GM19099 (cell line): Measurements from ENCODE around the gene ATAT1.

Experiments
- POLR2A ChIP-seq: IDR thresholded peaks from 3 replicates; pipeline ENCODE4 v1.6.1; 2011; ENCODE audit warnings: low read depth; ENCODE audit not compliant: insufficient read length; ENCODE audit errors: extremely low read depth

The ATAT1 gene

DNA sequence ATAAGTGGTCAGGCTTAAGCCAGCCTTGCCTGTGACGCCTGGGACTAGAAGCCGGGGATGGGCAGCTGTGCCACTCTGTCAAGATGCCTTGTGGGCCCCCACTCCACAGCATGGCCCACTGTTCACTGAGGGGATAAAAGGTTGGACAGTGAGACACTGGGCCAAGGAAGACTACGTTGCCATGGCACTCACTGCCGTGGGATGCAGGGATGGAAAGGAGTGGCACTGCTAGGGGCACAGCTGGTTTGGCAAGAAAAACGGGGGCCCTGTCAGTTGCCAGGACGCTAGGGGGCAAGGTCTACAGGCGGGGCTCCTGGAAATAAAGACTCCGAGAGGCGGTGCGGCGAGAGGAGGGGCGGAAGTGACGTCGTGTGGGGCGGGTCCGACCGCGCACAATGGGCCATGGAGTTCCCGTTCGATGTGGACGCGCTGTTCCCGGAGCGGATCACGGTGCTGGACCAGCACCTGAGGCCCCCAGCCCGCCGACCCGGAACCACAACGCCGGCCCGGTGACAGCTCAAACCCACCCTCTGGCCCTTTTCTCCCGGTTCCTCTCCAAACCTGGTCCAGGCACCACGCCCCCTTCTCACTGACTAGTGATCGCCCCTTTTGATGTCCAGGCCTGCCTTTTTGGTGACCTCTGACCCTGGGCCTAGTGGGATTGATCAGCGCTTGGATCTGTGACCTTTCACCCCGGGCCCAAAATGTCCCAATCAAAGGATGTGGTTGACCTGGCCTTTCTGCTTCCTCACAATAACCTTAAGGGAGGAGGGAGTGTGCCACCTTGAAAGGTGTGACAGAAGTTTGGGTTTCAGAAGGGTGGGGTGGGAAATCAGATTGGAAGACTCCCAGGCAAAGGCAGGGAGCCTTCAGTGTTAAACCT, at the start of gene ATAT1:
TSS of gene ATAT1 (plus strand) at position 391 of the 883 bp plus-strand sequence.
- TF ChIP-seq POLR2A: peak; percentile 72

DNA sequence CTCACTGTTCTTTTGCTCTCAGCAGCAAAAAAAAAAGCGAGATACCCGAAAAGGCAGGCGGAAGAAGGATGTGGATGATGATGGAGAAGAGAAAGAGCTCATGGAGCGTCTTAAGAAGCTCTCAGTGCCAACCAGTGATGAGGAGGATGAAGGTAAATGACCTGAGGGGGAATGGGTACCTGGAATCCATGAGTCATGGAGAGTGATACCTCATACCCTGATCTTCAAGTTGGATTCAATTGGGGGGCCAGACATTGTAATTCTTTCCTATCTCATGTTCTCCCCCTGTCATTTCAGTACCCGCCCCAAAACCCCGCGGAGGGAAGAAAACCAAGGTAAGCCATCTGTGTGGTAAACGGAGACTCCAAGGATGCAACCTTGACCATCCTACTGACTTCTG, 48.6 kb upstream of the ATAT1 start:
- no peak for TF ChIP-seq POLR2A

DNA sequence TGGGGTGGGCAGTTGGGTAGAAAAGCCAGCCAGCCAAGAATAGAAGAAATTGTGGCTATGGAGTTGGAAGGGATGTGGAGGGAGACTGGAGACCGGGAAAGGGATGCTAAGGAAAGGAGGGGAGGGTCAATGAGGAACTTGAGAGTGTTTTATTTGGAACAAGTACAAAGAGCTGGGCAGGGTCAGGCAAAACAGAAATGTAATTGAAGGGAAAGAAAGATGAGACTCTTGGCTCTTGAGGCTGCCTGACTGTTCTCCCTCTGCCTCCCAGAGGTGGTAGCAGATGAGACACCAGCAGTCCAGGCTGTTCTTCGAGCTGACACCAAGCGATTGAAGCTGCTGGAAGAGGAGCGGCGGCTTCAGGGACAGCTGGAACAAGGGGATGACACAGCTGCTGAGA, 42.8 kb upstream of the ATAT1 start:
- no peak for TF ChIP-seq POLR2A

DNA sequence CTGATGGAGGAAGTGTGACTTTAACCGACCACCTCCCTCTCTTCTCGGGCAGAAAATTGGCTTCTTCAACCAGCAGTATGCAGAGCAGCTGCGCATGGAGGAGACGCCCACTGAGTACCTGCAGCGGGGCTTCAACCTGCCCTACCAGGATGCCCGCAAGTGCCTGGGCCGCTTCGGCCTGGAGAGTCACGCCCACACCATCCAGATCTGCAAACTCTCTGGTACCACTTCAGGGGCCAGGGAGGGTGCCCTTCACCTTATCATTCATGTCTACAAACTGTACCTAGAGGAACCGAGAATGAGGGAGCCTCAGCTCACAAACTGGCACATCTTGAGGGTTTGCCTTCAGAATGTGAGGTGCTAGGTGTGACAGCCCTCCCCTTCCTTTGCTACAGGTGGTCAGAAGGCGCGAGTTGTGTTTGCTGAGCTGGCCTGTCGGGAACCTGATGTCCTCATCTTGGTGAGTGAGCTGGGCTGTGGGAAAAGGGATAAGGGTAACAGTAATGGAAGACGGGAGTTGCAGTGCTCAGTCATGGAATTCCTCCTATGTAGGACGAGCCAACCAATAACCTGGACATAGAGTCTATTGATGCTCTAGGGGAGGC, 36.8 kb upstream of the ATAT1 start:
- TF ChIP-seq POLR2A: no peak

DNA sequence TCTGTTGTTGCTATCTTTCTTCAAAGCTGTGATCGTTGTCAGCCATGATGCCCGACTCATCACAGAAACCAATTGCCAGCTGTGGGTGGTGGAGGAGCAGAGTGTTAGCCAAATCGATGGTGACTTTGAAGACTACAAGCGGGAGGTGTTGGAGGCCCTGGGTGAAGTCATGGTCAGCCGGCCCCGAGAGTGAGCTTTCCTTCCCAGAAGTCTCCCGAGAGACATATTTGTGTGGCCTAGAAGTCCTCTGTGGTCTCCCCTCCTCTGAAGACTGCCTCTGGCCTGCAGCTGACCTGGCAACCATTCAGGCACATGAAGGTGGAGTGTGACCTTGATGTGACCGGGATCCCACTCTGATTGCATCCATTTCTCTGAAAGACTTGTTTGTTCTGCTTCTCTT, 36.2 kb upstream of the ATAT1 start:
- TF ChIP-seq POLR2A: no peak

DNA sequence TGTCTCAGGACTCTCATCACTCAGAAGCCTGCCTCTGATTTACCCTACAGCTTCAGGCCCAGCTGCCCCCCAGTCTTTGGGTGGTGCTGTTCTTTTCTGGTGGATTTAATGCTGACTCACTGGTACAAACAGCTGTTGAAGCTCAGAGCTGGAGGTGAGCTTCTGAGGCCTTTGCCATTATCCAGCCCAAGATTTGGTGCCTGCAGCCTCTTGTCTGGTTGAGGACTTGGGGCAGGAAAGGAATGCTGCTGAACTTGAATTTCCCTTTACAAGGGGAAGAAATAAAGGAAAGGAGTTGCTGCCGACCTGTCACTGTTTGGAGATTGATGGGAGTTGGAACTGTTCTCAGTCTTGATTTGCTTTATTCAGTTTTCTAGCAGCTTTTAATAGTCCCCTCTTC, 35.7 kb upstream of the ATAT1 start:
- TF ChIP-seq POLR2A: no peak

DNA sequence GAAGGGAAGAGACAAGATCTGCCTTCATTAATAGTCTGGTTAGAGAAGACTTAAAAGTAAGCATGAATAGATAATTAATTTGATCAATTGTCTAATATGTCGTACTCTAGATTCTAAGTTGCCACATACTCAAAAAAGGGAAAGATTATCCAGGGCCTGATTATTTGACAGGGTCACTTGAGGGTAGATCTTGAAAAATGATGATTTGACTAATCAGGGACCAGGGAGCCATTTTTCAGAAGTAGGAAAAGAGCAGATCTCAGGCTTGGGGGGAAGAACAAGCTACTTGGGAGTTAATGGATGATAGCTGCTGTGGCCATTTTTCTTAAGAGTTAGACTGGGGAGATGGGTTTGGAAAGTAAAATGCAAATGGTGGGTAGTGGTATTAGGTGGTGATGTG, 34.4 kb upstream of the ATAT1 start:
- no peak for TF ChIP-seq POLR2A

DNA sequence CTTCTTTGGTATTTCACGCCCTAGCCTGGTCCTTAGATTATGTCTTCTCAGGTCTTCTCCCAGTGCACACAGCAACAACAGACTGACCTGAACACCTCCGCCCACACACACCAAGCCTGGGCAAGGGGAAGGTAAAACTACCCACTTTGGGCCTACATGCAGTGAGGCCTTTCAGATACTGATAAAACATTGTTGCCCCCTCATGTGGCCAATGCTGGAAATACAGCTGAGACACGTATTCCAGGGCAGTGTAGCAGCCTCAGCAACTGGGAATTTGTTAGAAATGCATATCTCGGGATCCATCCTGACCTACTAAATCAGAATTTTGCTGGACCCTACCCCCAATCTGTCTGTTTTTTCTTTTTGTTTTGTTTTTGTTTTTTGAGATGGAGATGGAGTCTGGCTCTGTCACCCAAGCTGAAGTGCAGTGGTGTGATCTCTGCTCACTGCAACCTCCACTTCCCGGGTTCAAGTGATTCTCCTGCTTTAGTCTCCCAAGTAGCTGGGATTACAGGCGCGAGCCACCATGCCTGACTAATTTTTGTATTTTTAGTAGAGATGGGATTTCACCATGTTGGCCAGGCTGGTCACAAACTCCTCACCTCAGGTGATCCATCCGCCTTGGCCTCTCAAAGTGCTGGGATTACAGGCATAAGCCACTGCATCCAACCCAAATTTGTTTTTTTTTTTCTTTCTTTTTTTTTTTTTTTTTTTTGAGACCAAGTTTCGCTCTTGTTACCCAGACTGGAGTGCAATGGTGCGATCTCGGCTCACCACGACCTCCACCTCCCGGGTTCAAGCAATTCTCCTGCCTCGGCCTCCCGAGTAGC, 29.1 kb upstream of the ATAT1 start:
- peak; percentile 30 for TF ChIP-seq POLR2A

DNA sequence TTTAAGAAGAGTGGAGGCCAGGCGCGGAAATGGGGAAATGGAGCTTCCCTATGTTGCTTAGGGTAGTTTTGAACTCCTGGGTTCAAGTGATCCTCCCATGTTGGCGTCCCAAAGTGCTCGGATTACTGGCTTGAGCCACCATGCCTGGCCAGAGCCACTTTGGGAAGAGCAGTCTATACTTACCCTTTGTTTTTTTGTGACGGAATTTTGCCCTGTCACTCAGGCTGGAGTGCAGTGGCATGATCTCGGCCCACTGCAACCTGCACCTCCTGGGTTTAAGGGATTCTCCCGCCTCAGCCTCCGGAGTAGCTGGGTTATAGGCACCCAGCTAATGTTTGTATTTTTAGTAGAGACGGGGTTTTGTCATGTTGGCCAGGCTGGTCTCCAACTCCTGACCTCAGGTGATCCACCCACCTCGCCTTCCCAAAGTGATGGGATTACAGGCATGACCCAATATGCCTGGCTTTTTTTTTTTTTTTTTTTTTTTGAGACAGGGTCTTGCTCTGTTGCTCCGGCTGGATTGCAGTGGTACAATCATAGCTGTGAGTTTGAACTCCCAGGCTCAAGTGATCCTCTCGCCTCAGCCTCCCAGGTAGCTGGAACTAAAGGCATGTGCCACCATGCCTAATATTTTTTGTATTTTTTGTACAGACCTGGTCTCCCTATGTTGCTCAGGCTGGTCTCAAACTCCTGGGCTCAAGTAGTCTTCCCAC, 27.6 kb upstream of the ATAT1 start:
- no peak for TF ChIP-seq POLR2A

DNA sequence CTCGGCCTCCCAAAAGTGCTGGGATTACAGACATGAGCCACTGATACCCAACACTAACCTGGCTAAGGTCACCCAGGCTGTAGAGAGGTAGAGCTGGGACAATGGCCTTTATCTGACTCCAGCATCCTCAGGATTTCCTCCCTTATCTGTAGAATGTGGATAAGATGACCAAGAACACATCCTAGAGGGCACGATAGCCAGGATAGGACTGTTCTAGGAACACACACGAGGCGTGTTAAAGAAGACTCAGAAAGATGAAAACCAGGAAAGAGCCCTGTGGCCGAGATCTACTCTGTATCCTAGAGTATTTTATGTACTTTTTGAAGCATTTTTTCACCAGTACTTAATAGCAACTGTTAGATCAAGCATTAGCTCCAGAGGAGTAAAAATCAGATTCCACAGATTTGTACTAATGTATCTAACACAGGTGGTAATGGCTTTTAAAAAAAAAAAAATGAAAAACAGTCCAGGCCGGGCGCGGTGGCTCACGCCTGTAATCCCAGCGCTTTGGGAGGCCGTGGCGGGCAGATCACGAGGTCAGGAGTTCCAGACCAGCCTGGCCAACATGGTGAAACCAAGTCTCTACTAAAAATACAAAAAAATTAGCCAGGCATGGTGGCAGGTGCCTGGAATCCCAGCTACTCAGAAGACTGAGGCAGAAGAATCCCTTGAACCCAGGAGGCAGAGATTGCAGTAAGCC, 26.9 kb upstream of the ATAT1 start:
- TF ChIP-seq POLR2A: no peak

DNA sequence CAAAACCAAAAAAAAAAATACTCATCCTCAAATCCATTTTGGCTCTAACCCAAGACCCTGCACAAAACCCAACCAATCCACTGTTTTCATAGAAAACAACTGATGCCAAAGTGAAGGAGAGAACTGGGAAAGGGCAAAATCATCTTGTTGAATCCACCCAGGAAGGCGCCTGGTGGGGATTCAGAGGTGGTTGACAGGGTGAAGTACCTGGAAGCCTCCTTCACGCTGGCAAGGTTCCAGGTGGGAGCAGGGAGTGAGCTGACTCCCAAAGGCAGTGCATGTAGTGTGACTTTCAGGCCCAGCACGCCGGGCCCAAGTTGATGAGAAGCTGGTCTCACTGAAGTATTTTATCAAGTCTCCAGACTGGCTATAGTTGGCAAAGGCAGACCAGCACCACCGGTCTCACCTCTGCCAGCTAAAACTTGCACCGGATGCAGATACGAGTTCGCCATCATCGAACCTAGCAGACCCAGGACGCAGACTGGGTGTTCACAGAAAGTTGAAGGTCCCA, 26.2 kb upstream of the ATAT1 start:
- peak; percentile 20 for TF ChIP-seq POLR2A

DNA sequence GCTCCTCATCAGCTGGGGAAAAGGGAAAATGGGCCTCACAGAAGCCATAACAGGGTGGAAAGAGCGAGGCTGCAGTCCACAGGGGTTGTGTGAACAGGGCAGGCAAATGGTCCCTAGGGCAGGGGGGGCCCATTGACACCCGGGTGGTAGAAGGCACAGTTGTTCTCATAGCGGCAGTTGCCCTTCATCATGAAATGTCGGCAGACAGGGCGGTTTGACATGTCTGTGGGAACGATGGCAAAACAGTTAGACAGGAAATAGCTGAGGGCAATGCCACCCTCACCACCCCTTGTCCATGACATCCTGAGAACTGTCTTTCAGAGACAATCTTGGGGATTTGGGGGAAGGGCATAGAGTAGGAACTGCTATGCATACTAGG, 25.2 kb upstream of the ATAT1 start:
- TF ChIP-seq POLR2A: no peak

DNA sequence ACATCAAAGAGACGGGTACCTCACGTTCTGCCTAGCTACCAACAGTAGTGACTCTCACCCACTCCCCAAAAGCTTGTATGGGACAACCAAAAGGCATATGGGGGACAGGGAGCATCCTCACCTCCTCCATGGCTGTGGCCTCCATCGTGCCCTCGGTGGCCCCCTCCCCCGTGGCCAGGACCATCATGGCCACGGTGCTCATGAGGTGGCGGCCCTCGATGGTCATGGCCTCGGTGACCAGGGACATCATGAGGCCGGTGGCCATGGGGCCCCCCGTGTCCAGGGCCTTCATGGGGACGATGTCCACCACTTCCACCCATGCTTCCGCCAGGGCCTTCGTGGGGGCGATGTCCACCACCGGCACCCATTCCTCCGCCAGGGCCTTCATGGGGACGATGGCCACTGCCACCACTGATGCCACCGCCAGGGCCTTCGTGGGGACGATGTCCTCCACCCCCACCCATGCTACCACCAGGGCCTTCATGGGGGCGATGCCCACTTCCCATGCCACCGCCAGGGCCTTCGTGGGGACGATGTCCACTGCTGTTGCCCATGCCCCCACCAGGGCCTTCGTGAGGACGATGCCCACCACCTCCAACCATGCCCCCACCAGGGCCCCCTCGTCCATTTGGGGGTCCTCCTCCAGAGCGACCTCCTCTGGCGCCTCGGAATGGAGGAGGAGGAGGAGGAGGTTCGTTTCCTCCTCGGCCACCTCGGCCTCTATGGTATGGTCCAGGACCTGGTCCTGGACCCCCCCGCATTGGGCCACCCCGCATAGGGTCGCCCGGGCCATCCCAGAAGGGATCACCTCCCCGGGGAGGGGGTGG, 24.6 kb upstream of the ATAT1 start:
- no peak for TF ChIP-seq POLR2A
